HUDEP-2 (cell line): ENCODE measurements around the gene OLFML2B.

Experiments
- DNase-seq, 76 experiments: peaks; one replicate each; lab custom pipeline; 2025; ENCODE audit not compliant: unreplicated experiment in 76 of 76; lab: John Stamatoyannopoulos, UW

OLFML2B gene

DNA sequence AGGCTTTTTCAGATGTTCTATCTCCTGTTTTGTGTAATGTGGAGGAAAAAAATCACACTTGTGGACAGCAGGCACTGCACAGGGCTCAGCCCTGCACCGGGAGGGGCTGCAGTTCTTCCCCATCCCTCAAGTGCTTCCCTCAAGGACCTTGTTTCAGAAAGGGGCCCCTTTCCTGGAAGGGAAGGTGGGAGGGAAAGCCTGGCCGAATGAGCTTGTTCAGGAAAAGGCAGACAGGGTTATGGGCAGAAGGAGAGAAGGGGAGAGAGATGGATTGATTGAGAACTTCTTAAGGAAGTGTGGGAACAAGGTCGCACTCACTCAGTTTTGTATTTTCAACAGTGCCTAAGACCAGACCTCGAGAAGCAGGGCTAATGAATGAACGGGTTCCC is 41.2 kb downstream of the OLFML2B start:
- DNase-seq = no peak

DNA sequence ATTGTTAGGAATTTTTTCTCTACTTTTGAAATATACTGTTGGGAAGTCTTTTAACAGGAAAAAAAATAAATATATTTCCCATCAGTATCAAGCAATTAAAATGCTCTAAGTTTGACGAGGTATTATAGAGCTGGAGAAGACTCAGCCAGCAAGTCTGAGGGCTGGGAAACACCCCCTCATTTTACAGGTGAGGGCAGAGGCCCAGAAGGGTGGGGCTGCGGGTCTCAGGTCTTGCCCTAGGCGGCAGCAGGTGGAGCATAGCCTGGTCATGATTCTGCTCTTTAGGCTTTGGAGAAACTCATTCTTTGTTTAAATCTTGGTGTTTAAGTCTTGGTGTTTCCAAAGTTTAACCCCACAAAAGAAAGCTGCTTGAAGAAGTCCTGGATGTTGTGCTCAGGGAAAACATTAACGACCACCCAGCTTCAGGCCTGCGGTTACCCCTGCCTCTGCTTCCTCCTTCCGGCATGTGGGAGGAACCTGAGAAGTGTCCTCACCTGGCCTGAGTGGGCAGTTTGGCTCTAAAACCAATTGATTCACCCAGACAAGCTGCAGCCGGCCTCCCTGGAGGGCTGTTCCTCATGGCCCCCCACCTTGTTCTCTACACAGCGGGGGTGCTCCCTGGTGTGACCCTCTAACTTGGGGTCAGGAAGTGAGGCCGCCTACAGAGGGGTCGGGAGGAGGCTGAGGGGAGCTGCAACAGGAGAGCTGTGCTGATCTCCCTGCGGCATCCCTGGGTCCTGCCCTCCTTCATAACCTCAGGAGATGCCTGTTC is 41.7 kb downstream of the OLFML2B start:
- no peak for DNase-seq

DNA sequence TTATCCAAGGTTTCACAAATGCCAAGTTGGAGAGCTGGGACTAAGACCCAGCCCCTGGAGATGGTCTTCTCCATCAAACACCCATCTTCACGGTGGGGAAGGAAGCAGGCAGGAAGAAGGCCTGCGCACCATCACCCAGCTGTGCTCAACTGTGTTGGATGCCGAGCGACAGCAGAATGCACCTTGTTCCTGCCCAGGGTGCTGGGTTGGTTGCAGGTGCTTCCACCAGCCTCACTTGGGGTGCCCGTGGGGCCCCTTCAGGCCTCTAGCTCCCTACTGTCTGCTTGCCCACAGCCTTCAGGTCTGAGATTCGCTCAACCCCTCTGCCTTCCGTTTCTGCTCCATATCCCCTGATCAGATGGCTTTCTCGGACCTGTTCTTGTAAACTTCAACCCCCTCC is 42.5 kb downstream of the OLFML2B start:
- DNase-seq = no peak

DNA sequence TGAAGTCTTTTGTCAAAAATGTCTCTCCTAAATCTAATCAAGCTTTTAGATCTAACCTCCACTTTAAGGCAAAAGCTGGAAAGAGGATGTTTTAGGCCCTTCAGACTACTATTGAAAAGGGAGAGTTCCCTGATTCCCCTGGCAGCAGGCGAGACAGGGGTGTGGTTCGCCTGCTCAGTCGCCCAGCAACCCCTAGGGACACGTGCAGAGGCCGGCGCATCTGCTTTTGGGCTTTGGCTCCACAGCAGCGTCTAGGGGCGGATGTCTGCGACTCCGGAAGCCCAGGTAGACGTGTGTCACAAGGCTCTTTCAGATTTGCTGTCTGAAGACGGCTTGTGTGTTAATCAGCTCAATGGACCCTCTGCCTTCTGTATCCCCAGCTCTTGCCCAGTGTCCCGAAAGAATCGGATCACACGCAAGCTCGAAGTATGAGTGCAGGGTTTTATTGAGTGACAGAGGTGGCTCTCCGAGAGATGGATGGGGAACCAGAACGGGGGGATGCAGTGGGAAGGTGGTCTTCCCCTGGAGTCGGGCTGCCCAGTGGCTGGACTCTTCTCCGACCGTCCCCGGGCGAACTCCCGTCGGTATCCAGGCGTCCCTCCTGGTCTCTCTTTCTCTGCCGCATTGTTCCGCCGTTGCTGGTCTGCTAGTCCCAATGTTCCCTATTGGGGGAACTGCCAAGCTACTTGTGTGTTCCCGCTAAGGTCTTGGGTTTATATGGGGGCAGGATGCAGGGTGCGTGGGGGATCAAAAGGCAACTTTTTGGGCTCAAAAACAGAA is 45.5 kb downstream of the OLFML2B start:
- no peak for DNase-seq

DNA sequence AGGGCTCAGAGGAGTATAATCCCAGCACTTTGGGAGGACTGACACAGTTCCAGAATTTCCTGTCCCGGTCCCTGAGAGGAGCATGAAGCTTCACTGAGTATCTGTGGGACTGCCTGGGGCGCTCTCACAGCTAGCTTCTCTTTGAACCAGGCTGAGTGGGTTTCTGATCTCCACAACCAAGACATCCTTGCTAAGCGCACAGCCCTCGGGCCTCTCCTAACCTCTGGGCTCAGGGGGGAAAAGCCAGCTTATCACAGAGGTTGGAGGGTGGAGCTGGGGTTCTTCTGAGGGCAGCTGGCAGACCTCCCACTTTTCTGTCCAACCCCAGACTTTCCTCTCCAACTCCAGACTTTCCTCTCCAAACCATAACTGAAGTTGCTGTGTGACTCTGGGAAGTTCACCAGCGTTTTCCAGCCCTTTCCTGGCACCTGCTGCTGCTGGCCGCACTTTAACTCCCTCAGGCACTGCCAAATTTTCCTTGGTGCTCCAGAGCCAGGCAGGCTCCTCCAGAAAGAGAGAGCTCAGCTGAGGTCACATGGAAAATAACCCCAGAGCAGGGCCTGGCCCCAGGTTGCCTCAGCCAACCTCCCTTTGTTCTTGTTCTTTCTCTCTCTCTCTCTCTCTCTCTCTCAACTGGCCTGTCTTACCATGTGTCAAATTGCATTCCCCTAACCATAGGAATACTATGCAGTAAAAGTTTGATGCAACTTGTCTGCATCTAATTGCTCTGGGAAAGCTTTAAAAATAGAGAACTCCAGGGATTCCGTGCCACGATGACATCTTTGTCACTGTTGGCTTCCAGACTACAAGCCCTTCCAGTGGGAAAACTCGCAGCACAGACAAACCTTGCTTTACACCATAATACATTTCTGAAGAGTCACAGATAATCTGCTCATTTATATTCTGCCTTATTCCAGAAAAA is 49.5 kb downstream of the OLFML2B start:
- DNase-seq = peak in 34 of 76 experiments; percentile 4 to 58 (median 22)

DNA sequence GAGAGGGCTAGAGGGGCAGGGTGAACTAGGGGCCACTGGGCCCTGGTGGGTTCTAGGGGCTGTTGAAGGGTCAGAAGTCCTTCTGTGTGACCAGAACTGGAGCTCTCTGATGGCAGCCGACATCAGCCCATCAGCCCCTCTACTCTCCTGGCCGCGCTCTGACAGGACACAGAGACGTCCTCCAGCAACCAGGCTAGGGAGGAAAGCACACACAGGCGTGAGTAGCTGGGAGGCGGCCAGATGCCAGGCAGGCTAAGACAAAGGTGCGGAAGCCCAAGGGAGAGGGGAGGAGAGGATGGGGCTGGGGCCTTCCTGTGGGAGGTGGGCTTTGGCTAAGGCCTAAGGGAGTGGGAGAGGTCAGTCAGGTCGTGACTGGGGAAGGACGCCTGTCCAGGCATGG is 50.8 kb downstream of the OLFML2B start:
- DNase-seq = no peak

DNA sequence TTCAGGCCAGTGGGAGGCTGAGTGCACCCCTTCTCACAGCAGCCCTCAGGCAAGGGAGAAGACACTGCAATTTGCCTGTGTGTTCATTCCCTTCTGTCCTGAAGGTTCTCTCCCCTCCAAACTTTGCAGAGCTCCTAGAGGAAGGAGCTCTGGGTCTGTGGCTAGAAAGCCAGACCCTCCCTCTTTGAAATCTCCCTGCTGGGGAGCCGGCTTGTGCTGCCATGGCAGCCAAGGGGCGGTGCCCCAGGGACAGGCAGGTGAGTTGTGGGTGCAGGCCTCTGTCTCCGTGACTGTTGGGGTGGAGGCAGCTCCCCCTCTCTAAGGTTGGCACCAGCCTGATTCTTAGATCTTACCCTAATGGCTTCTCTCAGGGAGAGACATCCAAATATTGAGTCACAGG is 53.0 kb downstream of the OLFML2B start:
- no peak for DNase-seq

DNA sequence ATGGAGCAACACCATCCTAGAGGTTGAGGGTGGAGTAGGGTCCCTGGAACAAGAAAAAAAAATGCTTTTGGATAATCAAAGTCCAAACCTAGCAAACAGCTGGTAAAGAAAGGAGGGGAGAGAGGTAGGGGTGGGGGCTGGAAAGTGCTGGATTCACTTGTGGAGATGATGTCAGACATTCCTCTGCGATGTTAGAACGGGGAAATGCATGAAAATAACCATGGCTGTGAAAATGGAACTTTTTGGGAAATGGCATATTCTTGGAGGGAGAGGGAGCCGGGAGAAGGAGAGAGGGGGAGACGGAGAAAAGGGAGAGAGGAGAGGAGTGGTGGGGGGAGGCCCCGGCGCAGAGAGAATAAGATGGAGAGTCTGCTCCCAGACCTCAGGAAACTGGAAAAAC is 53.6 kb downstream of the OLFML2B start:
- DNase-seq = no peak

DNA sequence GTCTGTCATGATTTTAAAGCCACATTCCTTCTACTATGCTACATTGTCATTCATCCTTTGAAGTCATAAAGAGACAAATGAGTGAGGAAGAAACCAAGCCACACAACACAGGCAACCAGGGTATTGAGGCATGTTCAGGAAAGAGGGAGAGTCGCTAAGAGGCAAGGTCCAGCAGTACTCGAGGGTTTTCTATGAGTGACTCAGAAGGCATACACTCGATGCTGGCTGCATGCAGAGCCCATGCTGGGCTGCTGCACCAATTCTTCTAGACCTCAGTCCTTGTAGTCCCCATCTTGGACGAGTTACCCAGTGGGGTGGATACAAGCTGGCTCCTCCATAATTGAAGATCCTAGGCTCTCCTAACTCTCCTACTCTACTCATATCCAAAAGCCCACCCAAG is 57.6 kb downstream of the OLFML2B start:
- DNase-seq = no peak

DNA sequence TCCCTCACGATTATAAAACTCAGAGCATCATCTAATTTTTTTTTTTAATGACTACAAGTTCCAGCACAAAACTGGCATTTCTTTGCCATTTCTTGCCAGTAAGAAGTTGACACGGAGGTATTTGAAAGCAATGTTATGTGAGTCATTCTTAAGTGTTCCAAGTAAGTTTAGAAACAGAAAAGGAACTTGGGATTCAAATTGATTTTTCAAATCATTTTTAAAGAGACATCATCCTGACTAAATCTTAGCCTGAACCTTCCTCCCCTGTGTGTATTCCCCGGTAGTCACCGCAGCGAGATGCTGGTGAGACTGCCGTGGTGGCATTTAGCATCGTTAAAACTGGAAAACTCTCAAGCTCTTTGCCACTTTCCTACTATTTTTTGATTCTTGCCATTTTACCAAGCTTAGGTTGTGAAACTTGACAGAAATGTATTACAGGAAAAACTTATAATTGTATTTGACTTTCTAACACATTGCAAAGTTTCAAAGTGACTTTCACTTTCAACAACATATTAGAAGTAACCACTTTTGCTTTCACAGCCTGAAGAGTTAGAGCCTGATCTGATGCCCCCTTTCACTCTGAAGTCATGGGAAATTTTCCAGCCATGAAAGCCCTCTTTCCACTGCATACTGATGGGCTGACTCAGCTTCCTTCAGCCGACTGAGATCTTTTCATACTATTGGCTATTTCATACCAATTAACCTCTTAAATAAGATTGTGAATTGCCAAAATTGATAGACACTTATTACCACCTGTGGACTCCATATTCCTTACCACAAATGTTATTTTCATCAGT is 61.4 kb downstream of the OLFML2B start:
- DNase-seq = no peak

DNA sequence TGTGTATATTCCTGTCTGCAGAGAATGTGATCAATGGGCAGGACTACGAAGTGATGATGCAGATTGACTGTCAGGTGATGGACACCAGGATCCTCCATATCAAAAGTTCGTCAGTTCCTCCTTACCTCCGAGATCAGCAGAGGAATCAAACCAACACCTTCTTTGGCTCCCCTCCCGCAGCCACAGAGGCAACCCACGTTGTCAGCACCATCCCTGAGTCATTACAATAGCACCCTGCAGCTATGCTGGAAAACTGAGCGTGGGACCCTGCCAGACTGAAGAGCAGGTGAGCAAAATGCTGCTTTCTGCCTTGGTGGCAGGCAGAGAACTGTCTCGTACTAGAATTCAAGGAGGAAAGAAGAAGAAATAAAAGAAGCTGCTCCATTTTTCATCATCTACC is 65.2 kb downstream of the OLFML2B start:
- DNase-seq = no peak

DNA sequence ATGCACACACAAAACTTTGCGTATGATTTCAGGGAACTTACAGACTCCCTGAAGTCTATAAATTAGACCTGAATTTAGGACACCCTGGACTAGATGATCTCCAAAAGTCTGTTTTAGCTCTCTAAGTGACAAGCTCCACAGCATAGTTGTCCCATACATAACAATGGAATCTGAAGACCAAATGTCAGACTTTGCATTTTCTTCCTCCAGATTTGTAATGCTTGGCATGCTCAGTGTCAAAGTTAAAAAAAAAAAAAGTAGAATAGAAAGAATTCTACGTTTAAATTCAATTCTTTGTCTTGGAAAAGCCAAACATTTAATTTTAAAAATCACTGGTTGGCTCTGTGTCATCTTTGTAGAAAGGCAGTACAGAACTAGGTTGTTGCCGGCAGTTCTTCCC is 66.7 kb downstream of the OLFML2B start:
- DNase-seq = no peak

DNA sequence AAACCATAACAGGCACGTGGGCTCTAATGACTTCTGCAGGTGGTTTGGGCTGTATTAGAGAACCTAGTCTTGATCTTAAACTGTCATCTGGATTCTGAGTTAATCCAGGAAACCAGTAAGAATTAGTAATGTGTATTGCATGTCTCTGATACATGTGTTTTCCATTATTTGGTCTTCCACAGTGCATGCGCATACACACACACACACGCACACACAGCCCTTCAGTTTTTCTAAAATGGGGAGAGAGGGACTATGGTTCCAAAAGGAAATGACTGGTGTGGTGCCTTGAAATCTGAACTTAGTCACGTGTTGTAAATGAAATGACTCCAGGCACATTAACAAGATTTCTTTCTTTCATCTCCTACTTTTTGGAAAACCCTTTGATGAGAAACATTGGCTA is 67.6 kb downstream of the OLFML2B start:
- DNase-seq = no peak

DNA sequence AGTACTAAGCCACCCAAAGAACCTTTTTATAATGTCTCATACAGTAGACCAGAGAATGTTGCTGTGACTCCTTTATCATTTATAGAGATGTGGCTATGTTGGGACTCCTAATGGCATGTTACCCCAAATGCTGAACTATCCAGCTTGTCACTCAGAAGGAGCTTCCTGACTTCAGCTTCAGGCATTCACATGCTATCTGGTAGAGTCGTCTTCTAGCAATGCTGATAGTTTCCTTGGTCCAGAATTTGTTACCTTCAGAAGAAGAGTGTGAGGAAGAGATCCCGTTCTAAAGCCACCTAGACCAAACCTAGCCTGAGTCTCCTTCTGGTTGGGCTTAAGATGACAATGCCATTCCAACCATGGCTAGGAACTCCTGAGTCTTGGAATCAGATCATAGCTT is 68.1 kb downstream of the OLFML2B start:
- no peak for DNase-seq

DNA sequence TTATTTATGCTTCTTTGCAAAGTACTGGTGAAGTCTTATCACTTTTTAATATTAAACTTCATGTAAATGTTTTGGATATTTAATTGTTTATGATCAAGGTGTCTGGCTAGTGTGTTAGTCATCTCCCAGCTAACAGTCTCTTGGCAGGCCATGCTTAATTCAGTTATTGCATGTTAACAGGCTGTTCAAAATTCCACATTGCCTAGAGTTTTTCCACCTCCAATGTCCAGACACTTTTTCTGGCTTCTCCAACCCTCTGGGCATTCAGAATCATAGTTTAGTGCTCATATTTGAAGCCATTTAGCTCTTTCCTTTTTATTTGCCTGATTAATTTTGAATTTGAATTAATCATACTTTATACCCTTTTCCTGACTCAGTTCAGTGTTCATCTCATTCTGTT is 69.2 kb downstream of the OLFML2B start:
- no peak for DNase-seq

DNA sequence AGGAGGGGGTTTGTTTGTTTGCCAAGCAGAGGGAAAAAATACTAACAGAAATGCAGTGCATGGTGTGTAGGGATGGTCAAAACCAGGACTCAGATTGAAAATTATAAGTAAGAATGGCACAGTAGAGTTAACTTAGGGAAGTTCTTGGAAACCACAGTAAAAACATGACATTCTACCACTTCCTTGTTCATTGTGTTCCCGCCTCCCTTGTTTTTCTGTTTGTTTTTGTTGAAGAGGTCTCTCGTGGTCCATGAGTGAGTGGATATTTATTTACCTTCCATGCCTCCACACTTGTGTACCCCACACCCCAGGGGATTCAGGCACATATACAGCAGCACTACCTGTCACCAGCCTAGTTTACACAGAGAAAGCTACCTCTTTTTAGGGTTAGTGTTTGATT is 69.6 kb downstream of the OLFML2B start:
- DNase-seq = no peak

DNA sequence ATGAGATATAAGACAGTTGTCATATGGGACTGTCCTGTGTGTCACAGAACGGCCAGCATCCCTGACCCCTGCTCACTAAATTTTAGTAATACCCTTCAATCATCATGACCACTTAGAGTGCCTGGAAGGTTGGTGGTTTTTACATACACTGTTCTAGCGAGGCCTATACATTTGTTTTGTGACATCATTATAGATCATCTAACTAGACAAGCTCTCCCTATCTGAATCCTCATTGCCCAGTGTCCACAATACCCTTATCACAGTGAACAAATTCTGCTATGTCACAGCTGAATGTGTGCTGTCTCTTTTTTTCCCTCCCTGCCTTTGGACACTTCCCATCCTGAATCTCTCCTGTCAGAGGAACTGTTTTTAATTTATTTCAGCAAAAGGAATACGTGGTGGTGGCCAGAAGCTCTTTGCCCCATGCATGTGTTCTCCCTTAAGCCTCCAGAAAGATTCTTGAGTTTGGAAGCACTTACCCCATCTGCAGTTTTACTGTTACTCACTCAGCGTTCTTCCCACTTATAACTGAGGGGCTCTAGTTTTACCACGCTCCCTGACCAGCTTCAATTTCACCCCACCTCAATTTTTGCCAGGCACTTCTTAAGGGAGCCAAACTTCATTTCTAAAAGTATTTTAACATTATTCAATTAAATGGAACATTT is 70.3 kb downstream of the OLFML2B start:
- DNase-seq = peak in 17 of 76 experiments; percentile 8 to 55 (median 22)

DNA sequence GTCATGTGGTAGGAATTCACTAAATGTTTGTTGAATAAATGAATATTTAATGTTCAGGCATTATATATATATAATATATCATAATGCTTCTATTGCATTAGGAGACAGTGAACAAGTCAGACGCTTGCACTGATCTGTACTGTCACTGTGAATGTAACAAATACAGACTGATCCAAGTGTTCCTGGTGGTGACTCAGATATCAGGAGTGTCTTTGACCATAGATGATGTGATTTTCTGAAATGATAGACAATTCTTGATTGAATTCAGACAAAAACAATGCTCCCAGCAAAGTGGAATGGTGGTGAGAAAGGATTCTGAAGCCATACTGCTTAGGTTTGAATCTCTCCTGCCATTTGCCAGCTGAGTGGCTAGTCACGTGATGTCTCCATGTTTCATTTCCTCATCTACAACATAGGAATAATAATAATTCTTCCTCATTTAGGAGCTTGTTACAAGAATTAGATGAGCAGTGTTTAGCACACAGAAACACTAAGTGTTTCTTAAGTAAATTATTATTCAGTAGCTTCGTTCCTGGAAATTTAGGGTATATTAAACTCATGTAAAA is 71.0 kb downstream of the OLFML2B start:
- DNase-seq = no peak

DNA sequence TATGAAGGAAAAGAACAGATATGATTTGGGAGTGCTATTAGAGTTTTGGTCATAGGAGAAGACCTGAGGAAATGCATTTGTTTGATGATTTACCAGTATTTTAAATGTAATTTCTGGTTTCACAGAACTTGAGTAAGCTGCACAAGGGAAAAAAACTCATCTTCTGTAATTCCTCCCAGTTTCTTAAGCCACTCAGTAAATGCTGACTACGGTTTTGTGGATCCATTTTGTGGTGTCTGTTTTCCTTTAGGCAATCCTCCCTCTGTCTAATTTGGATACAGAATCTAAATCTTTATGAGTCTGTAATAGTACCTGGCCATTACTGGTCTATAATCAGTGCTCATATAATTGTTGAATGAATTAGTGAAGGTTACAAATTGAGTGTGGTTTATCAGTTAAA is 72.0 kb downstream of the OLFML2B start:
- DNase-seq = no peak

DNA sequence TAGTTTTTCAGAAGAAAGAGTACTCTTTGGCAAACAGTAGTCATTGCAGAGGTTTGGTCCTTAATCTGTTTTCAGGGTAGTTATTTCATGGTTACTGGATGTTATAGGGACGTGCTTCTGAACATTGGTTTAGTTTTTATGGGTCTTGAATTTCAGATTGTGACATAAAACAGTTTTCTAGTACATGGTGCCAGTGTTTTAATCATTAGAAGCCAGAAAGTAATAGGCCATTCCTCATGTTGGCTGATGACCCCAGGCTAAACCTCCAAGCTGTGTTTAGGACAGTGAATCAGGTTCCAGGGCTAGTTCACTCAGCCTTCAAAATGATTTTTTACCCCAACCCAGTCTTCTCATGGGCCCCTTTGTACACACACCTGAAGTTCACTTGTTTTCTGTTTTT is 73.3 kb downstream of the OLFML2B start:
- DNase-seq = no peak
